GM19035 (cell line): ENCODE results near the gene GRM1.

Experiments used
- ATAC-seq: cut with Tn5 transposase; IDR thresholded peaks from one replicate; pipeline ENCODE4 v1.9.1; 2021; ENCODE audit not compliant: unreplicated experiment

The GRM1 gene

DNA sequence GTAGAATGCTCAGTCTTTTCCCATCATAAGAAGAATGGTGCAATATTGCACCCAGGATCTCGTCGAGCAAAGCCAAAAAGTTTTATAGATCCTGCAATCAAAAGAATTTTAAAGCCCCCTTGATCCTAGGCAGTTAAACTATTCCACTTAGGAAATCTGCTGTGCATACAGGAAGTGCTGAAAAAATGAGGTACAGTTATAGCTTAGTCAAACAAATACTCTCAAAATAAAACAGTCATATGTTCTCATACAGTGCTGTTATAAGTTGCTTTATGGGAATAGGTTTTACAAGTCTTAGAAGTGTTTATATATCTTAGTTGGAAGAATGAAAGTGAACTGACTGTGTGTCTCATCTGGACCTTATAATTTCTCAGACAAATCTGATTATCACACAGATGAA lies 282.2 kb downstream of the GRM1 start:
- no peak for ATAC-seq

DNA sequence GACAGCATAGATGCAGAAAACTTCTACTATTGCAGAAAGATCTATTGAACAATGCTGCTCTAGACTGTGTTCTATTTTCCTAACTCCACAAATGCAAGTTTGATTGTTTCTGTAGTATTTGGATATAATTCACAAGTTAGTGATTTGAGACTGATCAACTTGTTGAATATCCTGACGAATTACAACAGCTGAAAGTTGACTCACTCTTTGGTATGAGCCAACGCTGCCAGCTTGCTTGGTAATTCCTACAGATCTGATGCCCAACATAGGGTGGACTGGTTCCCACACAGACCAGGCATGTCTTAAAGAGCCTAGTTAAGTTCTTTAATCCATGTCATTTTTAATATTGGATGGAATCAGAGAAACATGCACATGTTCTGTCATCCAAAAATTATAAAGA lies 283.7 kb downstream of the GRM1 start:
- no peak for ATAC-seq

DNA sequence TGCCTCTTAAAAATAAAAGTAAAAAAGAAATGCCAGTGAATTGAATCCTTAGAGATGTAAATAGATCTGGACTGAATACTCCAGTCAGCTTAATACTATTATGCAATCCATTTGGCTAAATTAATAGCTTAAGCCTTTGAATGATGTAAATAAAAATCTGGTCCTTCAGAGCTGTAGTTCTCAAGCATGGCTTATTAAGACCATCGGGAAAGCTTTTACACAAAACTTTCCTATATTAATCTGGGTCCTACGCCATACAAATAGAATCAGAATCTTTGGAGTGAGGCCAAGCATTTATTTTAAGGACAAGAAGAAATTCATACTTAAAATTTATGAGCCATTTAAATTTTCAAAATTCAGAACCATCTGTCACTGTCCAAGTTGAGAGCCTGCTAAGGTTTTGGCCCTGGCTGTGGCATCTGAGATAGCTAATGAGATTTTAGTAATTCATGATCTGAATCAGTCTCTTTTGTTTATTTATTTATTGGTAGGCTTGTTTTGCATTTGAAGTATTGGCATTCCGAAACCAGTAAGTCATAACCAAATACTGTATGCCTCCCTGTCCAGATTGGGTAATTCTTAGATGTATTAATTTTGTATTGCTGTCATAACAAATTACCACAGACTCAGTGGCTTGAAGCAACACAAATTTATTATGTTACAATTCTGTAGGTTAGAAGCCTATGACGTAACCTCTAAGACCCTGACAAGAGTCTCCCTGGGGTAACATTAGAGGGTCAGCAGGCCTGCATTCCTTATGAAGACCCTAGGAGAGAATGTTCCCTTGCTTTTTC lies 286.7 kb downstream of the GRM1 start:
- no peak for ATAC-seq

DNA sequence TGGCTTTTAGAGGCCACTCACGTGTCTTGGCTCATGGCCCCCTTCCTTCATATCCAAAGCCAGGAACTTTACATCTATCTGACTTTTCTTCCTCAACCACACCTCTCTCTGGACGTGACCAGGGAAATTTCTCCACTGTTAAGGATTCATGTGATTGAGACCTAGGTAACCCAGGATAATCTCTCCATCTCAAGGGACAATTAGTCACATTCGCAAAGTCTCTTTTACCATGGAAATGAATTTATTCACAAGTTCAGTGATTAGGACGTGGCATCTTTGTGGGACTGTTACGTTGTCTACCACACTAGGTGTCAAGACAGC lies 287.3 kb downstream of the GRM1 start:
- no peak for ATAC-seq

DNA sequence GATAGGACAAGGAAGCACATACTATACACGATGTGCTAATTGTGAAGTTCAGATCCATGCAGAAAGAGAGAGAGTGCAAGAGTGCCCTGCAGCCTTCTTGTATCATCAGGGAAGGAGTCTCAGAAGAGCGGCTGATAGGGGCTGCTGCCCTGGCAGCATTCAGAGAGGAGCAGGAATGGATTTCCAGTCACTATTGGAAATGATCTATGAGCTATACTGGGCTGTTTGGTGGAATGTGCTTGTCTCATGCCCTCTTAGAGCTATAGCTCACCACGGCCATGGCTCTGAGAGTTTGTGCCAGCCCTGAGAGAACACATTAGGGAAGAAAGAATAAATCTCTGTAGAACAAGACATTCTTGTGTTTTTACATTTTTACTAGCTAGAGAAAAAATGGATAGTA lies 302.2 kb downstream of the GRM1 start:
- ATAC-seq, result no peak

DNA sequence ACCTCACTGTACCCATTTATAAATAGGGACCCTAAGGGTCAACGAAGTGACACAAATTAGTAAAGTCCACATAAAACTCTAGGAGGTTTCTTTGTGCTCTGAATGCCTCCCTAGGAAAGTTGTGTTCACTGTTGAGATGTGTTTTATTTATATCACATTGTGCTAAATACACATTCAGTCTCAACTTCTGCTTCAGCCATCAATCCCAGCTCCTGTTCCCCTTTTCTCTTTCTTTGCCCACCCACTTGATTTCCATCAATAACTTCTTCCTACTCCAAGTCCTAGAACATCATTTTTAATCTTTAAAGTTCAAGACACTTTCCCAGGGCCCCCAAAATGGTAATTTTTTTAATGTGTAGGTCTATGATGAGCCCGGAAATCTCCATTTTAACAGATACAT lies 306.5 kb downstream of the GRM1 start:
- no peak for ATAC-seq

DNA sequence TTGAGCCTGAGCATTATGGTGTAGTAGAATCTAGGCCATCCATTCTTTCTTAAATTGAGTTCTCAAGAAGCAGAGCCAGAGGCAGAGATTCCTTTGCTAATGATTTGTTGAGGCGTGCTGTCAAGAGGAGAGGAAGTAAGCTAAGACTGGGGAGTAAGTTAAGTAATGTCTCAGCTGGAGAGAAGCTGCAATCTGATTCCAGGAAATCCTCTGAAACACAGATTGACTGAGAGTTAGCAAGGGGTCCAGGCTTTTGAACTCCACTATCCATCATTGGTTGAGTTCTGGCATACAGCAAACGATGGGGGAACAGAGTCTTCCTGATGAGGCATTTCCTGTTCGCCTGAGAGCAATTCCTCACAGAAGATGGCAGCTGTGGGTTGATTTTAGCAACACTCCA lies 307.3 kb downstream of the GRM1 start:
- ATAC-seq, result no peak

DNA sequence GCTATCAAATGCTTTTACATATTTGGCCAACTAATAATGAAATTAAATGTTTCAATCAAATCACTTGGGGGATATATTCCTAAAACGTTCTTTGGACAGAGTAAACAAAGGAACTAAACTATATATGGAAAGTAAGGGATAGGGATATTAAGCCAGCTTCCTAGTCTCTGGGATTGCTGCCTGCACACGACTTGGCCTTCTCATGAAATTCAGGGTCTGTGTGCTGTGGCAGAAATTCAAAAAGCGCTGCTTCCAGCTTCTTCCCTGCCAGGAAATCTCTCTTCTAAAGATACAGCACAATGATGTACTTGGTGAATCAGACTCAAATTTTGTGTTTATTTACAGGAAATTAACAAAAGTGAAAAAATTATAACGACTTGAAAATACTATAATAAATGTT lies 308.5 kb downstream of the GRM1 start:
- no peak for ATAC-seq

DNA sequence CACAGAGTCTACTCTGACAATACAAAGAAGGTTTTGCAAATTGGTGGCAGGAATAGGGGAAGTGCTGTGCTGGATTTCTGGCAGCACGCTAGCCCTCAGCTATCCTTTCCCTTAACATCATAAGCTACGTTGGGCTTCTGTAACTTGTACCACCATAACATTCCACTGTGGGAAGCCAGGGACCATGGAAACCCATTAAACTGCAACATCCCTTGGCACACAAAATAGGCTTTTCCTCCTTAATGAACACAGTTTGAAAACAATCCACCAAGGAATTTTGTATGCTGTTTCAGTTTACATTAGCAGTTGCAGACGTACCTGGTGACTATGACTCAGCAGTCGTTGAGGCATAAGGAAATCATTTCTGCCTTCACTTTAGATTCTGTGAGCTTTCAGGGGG lies 310.9 kb downstream of the GRM1 start:
- no peak for ATAC-seq

DNA sequence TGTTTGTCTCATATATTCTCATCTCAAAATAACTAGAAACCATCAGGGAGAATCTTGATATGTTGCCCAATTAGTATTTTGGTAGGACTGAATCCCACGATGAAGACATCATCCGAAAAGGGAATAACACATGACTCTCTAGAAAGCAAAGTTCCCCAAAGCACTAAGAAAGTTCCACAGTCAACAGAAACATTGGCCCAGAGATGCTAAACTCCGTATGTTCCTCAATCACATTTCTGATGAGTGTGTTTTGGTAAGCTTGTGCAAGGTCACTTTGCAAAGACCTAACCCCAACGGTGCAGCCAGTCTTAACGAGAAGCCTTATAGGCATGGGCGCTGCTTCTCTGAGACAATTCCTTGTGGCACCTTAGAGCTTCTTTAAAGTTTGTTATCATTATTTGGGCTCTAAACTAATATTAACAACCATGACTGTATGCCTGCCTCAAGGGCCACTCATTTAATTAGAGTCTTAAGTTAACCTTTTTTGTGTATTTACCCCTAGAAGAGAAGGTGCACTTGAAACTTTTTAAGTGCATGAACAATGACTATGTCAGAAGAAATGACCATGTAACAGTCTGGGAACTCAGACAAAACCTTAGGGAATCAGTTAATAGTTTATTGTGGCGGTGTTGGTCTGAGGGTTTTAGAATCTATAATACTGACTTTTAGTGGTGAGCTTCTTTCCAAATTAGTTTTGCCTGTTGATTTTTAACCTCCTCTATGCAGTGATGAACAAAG lies 312.8 kb downstream of the GRM1 start:
- no peak for ATAC-seq

DNA sequence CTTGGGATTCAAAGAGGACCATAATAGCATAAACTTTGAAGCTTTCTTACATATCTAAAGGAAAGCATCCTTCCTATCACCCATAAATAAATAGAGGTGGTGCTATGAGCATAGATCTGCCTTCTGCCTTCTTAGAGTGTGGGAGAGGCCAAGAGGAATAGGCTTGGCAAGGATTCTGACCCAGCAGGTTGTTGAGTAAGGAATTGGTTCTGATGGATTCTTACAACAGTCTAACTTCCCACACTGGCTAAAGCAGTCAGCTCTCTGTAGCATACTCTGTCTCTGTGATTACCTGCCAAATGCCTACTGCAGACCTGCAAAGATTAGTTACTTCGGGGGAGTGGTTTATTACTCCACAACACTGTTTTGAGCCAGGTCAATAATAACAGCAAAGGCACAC lies 316.7 kb downstream of the GRM1 start:
- ATAC-seq, result no peak

DNA sequence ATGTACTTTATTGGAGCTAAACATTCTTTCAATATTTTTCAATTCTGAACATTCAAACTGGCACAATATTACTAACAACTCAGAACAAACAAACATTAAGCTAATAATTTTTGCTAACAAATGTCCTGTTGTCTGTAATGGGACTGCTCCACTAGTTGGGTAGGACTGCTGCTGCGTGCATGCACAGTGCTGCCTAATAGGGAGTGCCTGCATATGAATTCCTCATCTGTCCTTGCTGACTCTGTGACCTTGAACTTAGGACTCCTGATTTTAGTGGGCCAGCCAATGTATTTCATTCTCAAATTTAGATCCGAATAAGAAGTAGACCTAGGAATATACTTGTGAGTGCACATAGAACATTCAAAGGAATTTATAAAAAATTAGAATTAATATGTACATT lies 318.2 kb downstream of the GRM1 start:
- no peak for ATAC-seq

DNA sequence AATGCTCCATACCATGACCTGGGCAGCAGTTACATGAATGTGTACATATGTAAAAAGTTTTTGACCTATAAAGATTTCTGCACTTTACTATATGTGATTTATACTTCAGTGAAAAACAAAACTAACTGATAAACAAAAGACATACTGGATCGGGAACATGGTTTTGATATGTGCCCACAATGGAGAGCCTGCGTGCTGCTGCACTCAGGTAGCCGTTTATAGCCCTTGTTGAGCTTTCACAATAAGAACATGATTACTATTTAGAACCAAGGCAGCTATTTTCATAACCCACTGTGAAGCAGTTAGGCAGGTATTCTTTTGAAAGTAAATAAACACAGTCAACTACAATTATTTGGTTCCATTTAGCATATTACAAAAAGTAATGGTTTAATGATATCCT lies 318.8 kb downstream of the GRM1 start:
- no peak for ATAC-seq

DNA sequence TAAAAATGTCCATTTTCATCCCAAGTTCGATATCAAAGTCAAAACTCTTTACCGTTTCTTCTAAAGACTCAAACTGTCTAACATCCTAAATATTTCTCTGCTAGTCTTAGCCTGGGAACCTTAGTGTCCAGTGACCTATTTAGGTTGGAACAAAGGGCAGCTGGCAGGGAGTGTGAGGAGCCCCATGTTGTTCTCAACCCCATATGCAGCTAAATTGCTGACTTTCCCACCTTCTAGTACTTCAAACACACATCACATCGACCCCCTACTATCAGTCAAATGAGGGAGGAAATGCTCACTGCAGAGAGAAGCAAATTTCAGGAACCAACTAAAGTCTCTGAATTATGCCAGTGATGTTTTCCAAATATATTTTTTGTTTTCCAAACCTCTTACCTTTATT lies 322.2 kb downstream of the GRM1 start:
- no peak for ATAC-seq

DNA sequence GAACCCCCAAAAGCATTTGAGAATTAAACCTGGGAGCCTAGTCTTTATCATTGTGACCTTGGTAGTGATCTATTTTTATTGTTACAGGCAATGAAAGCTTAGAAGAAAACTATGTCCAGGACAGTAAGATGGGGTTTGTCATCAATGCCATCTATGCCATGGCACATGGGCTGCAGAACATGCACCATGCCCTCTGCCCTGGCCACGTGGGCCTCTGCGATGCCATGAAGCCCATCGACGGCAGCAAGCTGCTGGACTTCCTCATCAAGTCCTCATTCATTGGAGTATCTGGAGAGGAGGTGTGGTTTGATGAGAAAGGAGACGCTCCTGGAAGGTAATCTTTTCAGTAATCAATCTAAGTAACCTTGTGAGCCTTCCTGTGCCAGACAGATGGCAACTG lies 323.3 kb downstream of the GRM1 start:
- ATAC-seq, result no peak

DNA sequence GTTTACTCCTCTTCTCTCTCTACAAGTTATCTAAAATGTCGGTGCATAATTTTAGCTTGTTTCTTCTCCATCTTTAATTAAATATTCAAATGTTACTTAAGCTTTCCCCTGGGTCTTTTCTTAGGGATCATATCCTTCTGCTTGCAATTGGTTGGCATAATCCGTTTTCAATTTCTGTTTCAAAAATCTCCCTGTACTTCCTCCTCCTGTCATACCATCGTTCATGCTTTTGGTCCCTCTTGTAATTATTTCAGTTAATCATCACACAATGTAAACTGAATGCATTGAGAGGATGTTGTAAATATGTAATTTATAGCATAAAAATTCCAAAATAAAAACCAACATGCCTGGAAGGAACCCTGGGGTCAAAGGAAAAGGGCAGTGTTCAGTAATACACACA lies 325.6 kb downstream of the GRM1 start:
- no peak for ATAC-seq

DNA sequence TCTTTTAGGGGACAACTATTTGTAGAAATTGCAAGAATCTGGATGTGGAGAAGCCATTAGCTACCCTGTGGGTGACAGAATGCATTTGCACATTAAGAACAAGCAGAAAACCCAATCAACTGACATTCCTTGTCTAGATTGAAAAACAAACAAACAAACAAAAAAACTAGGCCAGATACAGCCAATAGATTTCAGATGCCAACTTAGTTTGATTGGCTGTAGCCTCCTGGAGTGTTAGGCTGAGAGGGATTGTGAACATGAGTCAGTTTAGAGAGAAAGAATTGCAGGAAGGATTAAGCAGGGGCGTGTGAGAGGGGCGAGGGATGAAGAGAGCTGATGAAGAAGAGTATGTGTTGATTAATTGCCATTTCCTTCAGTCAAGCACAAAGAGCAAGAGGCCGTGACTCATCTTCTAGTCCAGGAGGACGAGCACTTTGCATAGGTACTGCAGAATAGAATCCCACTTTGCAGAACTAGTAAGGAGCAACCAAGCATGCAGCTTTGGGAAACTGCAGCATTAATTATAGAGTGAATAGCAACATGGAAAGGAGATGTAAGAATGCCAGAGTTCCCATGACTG lies 326.7 kb downstream of the GRM1 start:
- ATAC-seq, result no peak

DNA sequence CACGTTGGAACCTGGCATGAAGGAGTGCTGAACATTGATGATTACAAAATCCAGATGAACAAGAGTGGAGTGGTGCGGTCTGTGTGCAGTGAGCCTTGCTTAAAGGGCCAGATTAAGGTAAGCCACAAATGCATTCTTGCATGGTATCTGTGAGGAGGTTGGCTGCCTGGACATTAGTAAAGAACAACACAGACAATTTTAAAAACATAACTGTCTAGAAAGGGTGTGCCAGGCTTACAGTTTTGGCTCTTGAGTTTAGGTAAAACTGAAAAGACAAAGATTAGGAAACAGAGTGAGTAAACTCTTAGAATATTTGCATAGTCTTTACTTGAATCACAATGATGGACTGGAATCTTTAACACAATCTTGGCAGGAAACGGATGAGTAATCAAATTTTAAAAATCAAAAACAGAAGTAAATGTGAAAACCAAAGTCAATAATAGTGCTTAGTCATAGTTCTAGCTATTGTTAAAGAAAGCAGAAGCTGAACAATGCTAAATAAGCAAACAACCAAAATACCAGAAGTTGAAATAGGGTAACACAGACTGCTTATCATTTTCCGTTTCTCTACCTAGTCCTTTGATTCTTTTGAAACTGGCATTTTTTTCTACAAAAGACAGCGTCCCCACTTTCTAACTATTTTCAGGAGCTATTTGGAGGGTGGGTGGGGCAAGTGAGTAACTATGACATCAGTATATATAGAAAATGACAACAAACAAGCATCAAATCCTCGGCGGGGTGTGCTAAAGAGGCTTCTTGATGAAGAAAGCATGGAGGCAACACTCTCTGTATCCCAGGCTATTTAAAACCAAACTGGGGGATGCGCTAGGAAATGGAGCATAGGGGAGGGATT lies 328.9 kb downstream of the GRM1 start:
- ATAC-seq, result peak; percentile 72

DNA sequence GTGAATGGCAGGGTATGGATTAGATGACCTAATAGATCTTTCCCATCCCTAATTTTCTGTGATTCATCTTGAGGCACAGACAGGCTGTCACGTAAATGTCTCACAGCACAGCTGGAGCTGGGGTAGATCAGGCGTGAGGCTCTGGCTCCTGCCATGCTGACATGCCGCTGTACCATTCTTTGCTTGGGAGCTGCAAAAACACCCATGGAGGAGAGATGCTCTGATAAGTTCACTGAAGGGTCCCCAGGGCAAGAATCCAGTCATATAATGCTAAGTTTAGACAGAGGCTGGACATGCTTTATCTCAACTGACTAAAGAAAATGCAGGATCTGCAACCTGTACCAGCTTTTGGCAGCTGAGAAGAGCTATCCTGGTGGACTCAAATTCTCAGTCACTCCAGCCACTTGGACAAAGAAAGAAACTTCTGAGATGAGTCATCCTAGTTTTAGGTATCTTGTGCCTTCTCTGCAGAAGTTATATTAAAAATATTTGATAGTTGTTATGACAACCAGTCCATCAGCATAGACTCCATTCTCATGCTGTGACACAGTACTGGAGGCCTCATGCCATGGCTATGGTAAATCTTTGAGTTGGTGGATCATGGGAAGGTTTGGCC lies 329.7 kb downstream of the GRM1 start:
- no peak for ATAC-seq

DNA sequence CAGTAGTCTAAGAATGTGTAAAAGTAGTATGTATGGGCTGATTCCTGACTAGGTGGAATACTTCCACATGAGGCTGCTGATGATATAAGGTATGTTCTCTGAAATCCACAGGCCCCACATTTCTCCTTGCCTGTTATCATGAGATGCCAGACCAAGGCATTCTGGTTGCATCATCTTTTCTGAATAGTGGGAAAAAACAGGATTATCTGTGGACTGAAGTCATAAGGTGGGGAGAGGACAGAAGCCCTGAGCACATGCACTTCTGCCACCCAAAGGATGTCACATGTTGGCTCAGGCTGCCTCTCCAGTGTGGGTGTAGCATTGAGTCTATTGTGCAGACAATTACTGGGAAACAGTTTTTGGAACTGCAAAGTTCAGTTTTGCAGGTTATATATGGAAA lies 330.3 kb downstream of the GRM1 start:
- ATAC-seq, result no peak
